Measurements from ENCODE around the gene FBXO28.

FBXO28 gene

GRCh38 chr1:224138198-224138597 is 24.3 kb downstream of the FBXO28 start:
- H3K27me3 ChIP-seq (replicated peaks; ENCODE audit: insufficient read depth, low read length): no peaks in the 10 kb centered on the region
- 0 out of 2 replicates have a peak, but pooled peaks cover 3% of the 10 kb centered on the region for H3K79me2 ChIP-seq (ENCODE audit: low read length)
- DNase-seq: no peak
- H3K4me3 ChIP-seq (ENCODE audit: low read length): no peak overlapping the region
- no peaks in the 10 kb centered on the region for H3F3A ChIP-seq (ENCODE audit: insufficient read depth, low read length)
- H3K36me3 ChIP-seq (replicated peaks; ENCODE audit: insufficient read depth, low read length): peaks cover 7% of the 10 kb centered on the region; the same call in 1 of the 2 replicates
- H3K4me2 ChIP-seq (ENCODE audit: low read depth, low read length): no peak overlapping the region
- H3K27ac ChIP-seq (ENCODE audit: low read length): no peak overlapping the region
- no peaks in the 10 kb centered on the region for H3K9me3 ChIP-seq (replicated peaks; ENCODE audit: insufficient read depth, low read length)
- no peaks in the 10 kb centered on the region for H3K9me2 ChIP-seq (replicated peaks; ENCODE audit: insufficient read depth, low read length)
- no peak overlapping the region for H2AFZ ChIP-seq (ENCODE audit: low read length)
- no peak overlapping the region for H3K9ac ChIP-seq (ENCODE audit: low read length)
- TF ChIP-seq, protein P1, sequence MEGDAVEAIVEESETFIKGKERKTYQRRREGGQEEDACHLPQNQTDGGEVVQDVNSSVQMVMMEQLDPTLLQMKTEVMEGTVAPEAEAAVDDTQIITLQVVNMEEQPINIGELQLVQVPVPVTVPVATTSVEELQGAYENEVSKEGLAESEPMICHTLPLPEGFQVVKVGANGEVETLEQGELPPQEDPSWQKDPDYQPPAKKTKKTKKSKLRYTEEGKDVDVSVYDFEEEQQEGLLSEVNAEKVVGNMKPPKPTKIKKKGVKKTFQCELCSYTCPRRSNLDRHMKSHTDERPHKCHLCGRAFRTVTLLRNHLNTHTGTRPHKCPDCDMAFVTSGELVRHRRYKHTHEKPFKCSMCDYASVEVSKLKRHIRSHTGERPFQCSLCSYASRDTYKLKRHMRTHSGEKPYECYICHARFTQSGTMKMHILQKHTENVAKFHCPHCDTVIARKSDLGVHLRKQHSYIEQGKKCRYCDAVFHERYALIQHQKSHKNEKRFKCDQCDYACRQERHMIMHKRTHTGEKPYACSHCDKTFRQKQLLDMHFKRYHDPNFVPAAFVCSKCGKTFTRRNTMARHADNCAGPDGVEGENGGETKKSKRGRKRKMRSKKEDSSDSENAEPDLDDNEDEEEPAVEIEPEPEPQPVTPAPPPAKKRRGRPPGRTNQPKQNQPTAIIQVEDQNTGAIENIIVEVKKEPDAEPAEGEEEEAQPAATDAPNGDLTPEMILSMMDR (IDR thresholded peaks at IDR 0.05; ENCODE audit: low read length): no peak
- TF ChIP-seq EZH2phosphoT487 (IDR thresholded peaks at IDR 0.05; ENCODE audit: low read length) (no peak), EZH2 (optimal IDR thresholded peaks at IDR 0.05; ENCODE audit: low read depth, low read length) (no peak)
- H4K20me1 ChIP-seq (ENCODE audit: insufficient read depth, low read length): no peaks in the 10 kb centered on the region; the same call in 1 of the 2 replicates
- no peaks in the 10 kb centered on the region for H3K4me1 ChIP-seq (ENCODE audit: low read length)

GRCh38 chr1:224141693-224142092 is 27.8 kb downstream of the FBXO28 start:
- Histone ChIP-seq H3F3A (ENCODE audit: insufficient read depth, low read length) (no peaks in the 10 kb centered on the region), H4K20me1 (ENCODE audit: insufficient read depth, low read length) (no peaks in the 10 kb centered on the region), H3K79me2 (ENCODE audit: low read length) (no peaks in the 10 kb centered on the region), H3K9me3 (replicated peaks; ENCODE audit: insufficient read depth, low read length) (no peaks in the 10 kb centered on the region), H3K9me2 (replicated peaks; ENCODE audit: insufficient read depth, low read length) (no peaks in the 10 kb centered on the region), H3K27me3 (replicated peaks; ENCODE audit: insufficient read depth, low read length) (no peaks in the 10 kb centered on the region), H2AFZ (ENCODE audit: low read length) (no peak overlapping the region), H3K9ac (ENCODE audit: low read length) (no peak overlapping the region), H3K4me1 (ENCODE audit: low read length) (no peaks in the 10 kb centered on the region), H3K4me3 (ENCODE audit: low read length) (no peak overlapping the region), H3K27ac (ENCODE audit: low read length) (no peak overlapping the region), H3K36me3 (replicated peaks; ENCODE audit: insufficient read depth, low read length) (no peaks in the 10 kb centered on the region), H3K4me2 (ENCODE audit: low read depth, low read length) (no peak overlapping the region)
- no peak for DNase-seq
- no peak for TF ChIP-seq EZH2 (optimal IDR thresholded peaks at IDR 0.05; ENCODE audit: low read depth, low read length)

GRCh38 chr1:224149709-224150108 is 35.8 kb downstream of the FBXO28 start:
- Histone ChIP-seq H3K9me2 (replicated peaks; ENCODE audit: insufficient read depth, low read length) (no peaks in the 10 kb centered on the region), H3K79me2 (ENCODE audit: low read length) (no peaks in the 10 kb centered on the region), H3K27me3 (replicated peaks; ENCODE audit: insufficient read depth, low read length) (no peaks in the 10 kb centered on the region), H3K36me3 (replicated peaks; ENCODE audit: insufficient read depth, low read length) (no peaks in the 10 kb centered on the region), H3K9ac (ENCODE audit: low read length) (no peak overlapping the region), H2AFZ (ENCODE audit: low read length) (no peak overlapping the region), H4K20me1 (ENCODE audit: insufficient read depth, low read length) (no peaks in the 10 kb centered on the region), H3F3A (ENCODE audit: insufficient read depth, low read length) (no peaks in the 10 kb centered on the region), H3K4me2 (ENCODE audit: low read depth, low read length) (no peak overlapping the region), H3K9me3 (replicated peaks; ENCODE audit: insufficient read depth, low read length) (no peaks in the 10 kb centered on the region), H3K27ac (ENCODE audit: low read length) (no peak overlapping the region), H3K4me1 (ENCODE audit: low read length) (no peaks in the 10 kb centered on the region), H3K4me3 (ENCODE audit: low read length) (no peak overlapping the region)
- TF ChIP-seq EZH2phosphoT487 (IDR thresholded peaks at IDR 0.05; ENCODE audit: low read length) (no peak), EZH2 (optimal IDR thresholded peaks at IDR 0.05; ENCODE audit: low read depth, low read length) (no peak)
- TF ChIP-seq, protein P1 (IDR thresholded peaks at IDR 0.05; ENCODE audit: low read length): no peak
- no peak for DNase-seq

GRCh38 chr1:224151117-224151516 is 37.2 kb downstream of the FBXO28 start:
- no peak overlapping the region for H3K4me3 ChIP-seq (ENCODE audit: low read length)

More at GRCh38 chr1:224151117-224151516, 37.2 kb downstream of the FBXO28 start:
- Histone ChIP-seq H3K9me3 (replicated peaks; ENCODE audit: insufficient read depth, low read length) (no peaks in the 10 kb centered on the region), H3K27ac (ENCODE audit: low read length) (no peak overlapping the region), H3K27me3 (replicated peaks; ENCODE audit: insufficient read depth, low read length) (no peaks in the 10 kb centered on the region), H4K20me1 (ENCODE audit: insufficient read depth, low read length) (no peaks in the 10 kb centered on the region), H3K9me2 (replicated peaks; ENCODE audit: insufficient read depth, low read length) (no peaks in the 10 kb centered on the region), H3K4me2 (ENCODE audit: low read depth, low read length) (no peak overlapping the region), H3K36me3 (replicated peaks; ENCODE audit: insufficient read depth, low read length) (no peaks in the 10 kb centered on the region), H2AFZ (ENCODE audit: low read length) (no peak overlapping the region), H3K4me1 (ENCODE audit: low read length) (no peaks in the 10 kb centered on the region), H3F3A (ENCODE audit: insufficient read depth, low read length) (no peaks in the 10 kb centered on the region), H3K79me2 (ENCODE audit: low read length) (no peaks in the 10 kb centered on the region), H3K9ac (ENCODE audit: low read length) (no peak overlapping the region)
- DNase-seq: no peak
- TF ChIP-seq EZH2 (optimal IDR thresholded peaks at IDR 0.05; ENCODE audit: low read depth, low read length) (no peak), EZH2phosphoT487 (IDR thresholded peaks at IDR 0.05; ENCODE audit: low read length) (no peak)
- TF ChIP-seq, protein P1 (IDR thresholded peaks at IDR 0.05; ENCODE audit: low read length): no peak
